Panc1 (cell line): Measurements from ENCODE around the gene NRSN1. TPM values are rescaled to one million over a fixed set of nuclear protein-coding genes. Genes with fewer than 3 reads are reported as not detected.

Experiments used
- ATAC-seq: fragments of 200-7000 bp; cut with Tn5 transposase; 2 replicates; pipeline ENCODE4 v1.9.1; 2020; ENCODE audit warnings: mild to moderate bottlenecking, moderate library complexity
- BruUV-seq: library from RNA; stranded (reverse); fragments of 400-500 nt; replicated peaks from 2 replicates; lab custom pipeline; 2021; lab: Mats Ljungman, UMichigan
- CTCF ChIA-PET: fragments of 300-600 bp; sonication (Branson Sonifier 250); formaldehyde crosslinking; loops from one replicate; lab custom pipeline; 2022; ENCODE audit warnings: antibody characterized with exemption; lab: Charles Lee
- POLR2A ChIA-PET: fragments of 300-600 bp; sonication (Branson Sonifier 250); formaldehyde crosslinking; loops from one replicate; lab custom pipeline; 2022; ENCODE audit warnings: antibody characterized with exemption; lab: Charles Lee
- DNase-seq: peaks from one replicate; pipeline ENCODE4 v3.0.0-alpha.2; 2010; ENCODE audit warnings: low read depth, low spot score
- H3K27ac ChIP-seq: 2 replicates; pipeline ENCODE4 v1.5.1; 2011; ENCODE audit warnings: mild to moderate bottlenecking, low read length, inconsistent platforms
- H3K27me3 ChIP-seq: fragments of 200-500 bp; sonication (Bioruptor generic); 2 replicates; pipeline ENCODE4 v1.6.0; 2014; ENCODE audit warnings: low read length, inconsistent platforms; ENCODE audit not compliant: control insufficient read depth, insufficient read depth
- H3K36me3 ChIP-seq: fragments of 200-500 bp; sonication (Bioruptor generic); 2 replicates; pipeline ENCODE4 v1.5.1; 2014; ENCODE audit warnings: inconsistent platforms, mild to moderate bottlenecking, low read length, moderate library complexity; ENCODE audit not compliant: control insufficient read depth, insufficient read depth
- H3K4me1 ChIP-seq: 2 replicates; pipeline ENCODE4 v1.5.1; 2011; ENCODE audit warnings: inconsistent platforms, mild to moderate bottlenecking, low read length, moderate library complexity; ENCODE audit not compliant: control insufficient read depth, insufficient read depth
- H3K4me3 ChIP-seq, 2 experiments: 2 replicates each; pipeline ENCODE4 v1.5.1; 2011 to 2012; ENCODE audit warnings: low read depth in 2 of 2, low read length in 2 of 2, mild to moderate bottlenecking in 2 of 2, inconsistent platforms in 1 of 2, moderate library complexity in 1 of 2
- H3K9me3 ChIP-seq: fragments of 200-500 bp; sonication (Bioruptor generic); 2 replicates; pipeline ENCODE4 v1.5.1; 2014; ENCODE audit warnings: low read depth, mild to moderate bottlenecking, inconsistent platforms, low read length, moderate library complexity; ENCODE audit not compliant: control insufficient read depth, insufficient read depth
- CTCF ChIP-seq: fragments of 450-650 bp; IDR thresholded peaks from 2 replicates; pipeline ENCODE4 v1.5.1; 2017; ENCODE audit warnings: mild to moderate bottlenecking
- POLR2AphosphoS5 ChIP-seq: IDR thresholded peaks from 2 replicates; pipeline ENCODE4 v1.6.1; 2012; ENCODE audit warnings: mild to moderate bottlenecking, low read depth, low read length, moderate library complexity
- REST ChIP-seq, 2 experiments: IDR thresholded peaks; 2 replicates each; pipeline ENCODE4 v1.6.1; 2011 to 2012; ENCODE audit warnings: low read depth in 2 of 2, control low read depth in 1 of 2, low read length in 1 of 2, mild to moderate bottlenecking in 1 of 2, moderate library complexity in 1 of 2; ENCODE audit not compliant: insufficient read depth in 1 of 2
- SIN3A ChIP-seq: IDR thresholded peaks from 2 replicates; pipeline ENCODE4 v1.6.1; 2012; ENCODE audit warnings: low read depth, mild to moderate bottlenecking, low read length, moderate library complexity, borderline replicate concordance; ENCODE audit not compliant: insufficient read depth
- TCF7L2 ChIP-seq: IDR thresholded peaks from 2 replicates; pipeline ENCODE4 v1.6.1; 2011; ENCODE audit warnings: mild to moderate bottlenecking, low read depth, low read length, inconsistent platforms
- in situ Hi-C: cut with HindIII; loops from 2 replicates; pipeline ENCODE4 v1.10.0; 2016; ENCODE audit warnings: low sequenced_read_pairs, low pct_unique_long_range_greater_than_20kb
- intact Hi-C: fragments of 100-400 bp; cut with micrococcal nuclease; formaldehyde crosslinking; loops from one replicate; pipeline ENCODE4 v1.10.0; 2022; ENCODE audit not compliant: unreplicated experiment
- total RNA-seq: library from RNA; stranded (reverse); gene quantifications from one replicate; pipeline ENCODE4 v1.2.1, GENCODE V29; 2021; ENCODE audit not compliant: unreplicated experiment

The NRSN1 gene
- total RNA-seq, 1 experiment from 2014 or later, result not detected

DNA sequence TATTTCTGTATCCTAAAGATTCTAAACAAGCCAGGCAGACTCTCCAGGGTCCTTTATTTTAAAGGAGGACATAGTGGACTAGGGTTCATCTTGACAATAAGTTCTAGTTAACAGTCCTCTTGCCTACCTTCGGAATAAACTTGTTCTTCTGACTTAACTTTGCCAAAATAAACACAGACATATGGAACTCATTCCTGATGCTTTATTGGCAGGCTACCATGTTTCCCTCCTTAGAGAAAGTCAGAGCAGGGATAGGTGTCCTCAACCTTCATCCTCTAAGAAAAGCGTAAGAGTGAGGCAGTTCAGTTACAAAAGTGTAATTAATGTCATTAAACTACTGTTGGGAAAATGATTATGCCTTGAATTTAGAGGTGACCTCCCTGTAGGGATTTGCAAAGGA is 46.9 kb upstream of the NRSN1 start:
- H3K27ac ChIP-seq, result no peak overlapping the region
- CTCF ChIA-PET, result no interaction called here
- intact Hi-C loops, result no loop called here
- H3K9me3 ChIP-seq, result no peaks in the 10 kb centered on the region
- POLR2A ChIA-PET, result no interaction called here
- in situ Hi-C loops, result no loop called here
- TF ChIP-seq POLR2AphosphoS5, result no peak
- no peak for TF ChIP-seq TCF7L2
- TF ChIP-seq SIN3A, result no peak
- TF ChIP-seq REST (IDR thresholded peaks at IDR 0.05; ENCODE audit: insufficient read depth in 1 of 2, low read depth in 2 of 2, low read length in 1 of 2), result no peak
- no peaks in the 10 kb centered on the region for H3K27me3 ChIP-seq
- DNase-seq (no peak), ATAC-seq (no peak)
- H3K4me1 ChIP-seq, result no peaks in the 10 kb centered on the region
- H3K4me3 ChIP-seq, result no peak overlapping the region
- H3K36me3 ChIP-seq, result no peaks in the 10 kb centered on the region
- BruUV-seq, result no TSS peak

DNA sequence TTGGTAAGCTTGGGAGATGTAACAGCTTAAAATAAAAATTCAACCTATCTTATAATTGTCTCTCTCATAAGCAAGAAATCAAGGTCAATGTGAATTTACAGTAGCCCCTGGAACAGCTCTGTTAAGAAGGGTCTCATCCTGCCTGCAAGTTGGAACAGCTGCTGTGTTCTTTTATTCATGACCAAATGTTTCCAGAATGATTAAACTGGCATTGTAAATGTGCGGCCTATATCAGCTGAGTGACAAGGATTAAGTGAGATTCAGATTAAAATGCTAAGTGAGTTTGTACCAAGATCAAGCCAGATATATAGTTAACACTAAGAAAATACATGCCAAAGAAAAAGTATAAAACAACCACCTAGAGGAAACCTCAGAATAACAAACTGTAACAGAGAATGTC is 45.3 kb upstream of the NRSN1 start:
- no peaks in the 10 kb centered on the region for H3K4me1 ChIP-seq
- DNase-seq (no peak), ATAC-seq (no peak)
- BruUV-seq, result no TSS peak
- no peak overlapping the region for H3K27ac ChIP-seq
- intact Hi-C loops (no loop called here), in situ Hi-C loops (no loop called here)
- POLR2A ChIA-PET, result no interaction called here
- no peaks in the 10 kb centered on the region for H3K36me3 ChIP-seq
- H3K9me3 ChIP-seq, result no peaks in the 10 kb centered on the region
- H3K27me3 ChIP-seq, result no peaks in the 10 kb centered on the region
- no peak for TF ChIP-seq POLR2AphosphoS5
- TF ChIP-seq TCF7L2, result no peak
- no peak for TF ChIP-seq CTCF
- TF ChIP-seq REST (IDR thresholded peaks at IDR 0.05; ENCODE audit: insufficient read depth in 1 of 2, low read depth in 2 of 2, low read length in 1 of 2), result no peak
- no peak for TF ChIP-seq SIN3A
- H3K4me3 ChIP-seq, result no peak overlapping the region
- CTCF ChIA-PET, result no interaction called here
